DMS114 treated with DMSO at 0.1 percent for 48 hours (cell line): ENCODE data around the gene ISG20.

Experiments used
- DNase-seq: peaks from one replicate; lab custom pipeline; 2025; ENCODE audit not compliant: unreplicated experiment; lab: John Stamatoyannopoulos, UW

The ISG20 gene

GRCh38 chr15:88684345-88684744 is 45.5 kb downstream of the ISG20 start:
- no peak for DNase-seq

- DNase-seq = no peak
Measured at GRCh38 chr15:88686166-88686565, 47.4 kb downstream of the ISG20 start.

GRCh38 chr15:88688394-88688933 is 49.6 kb downstream of the ISG20 start:
- DNase-seq = no peak

GRCh38 chr15:88690331-88690730 is 51.5 kb downstream of the ISG20 start:
- DNase-seq = no peak

- DNase-seq = no peak
Measured at GRCh38 chr15:88693191-88693590, 54.4 kb downstream of the ISG20 start.

GRCh38 chr15:88695101-88695500 is 56.3 kb downstream of the ISG20 start:
- DNase-seq = no peak

- no peak for DNase-seq
Measured at GRCh38 chr15:88695691-88696251, 57.0 kb downstream of the ISG20 start.

- no peak for DNase-seq
Measured at GRCh38 chr15:88696254-88696653, 57.4 kb downstream of the ISG20 start.

GRCh38 chr15:88697276-88697675 is 58.5 kb downstream of the ISG20 start:
- DNase-seq = no peak

GRCh38 chr15:88699861-88700260 is 61.0 kb downstream of the ISG20 start:
- DNase-seq = no peak

GRCh38 chr15:88700716-88701115 is 61.9 kb downstream of the ISG20 start:
- no peak for DNase-seq

GRCh38 chr15:88701561-88702095 is 62.8 kb downstream of the ISG20 start:
- no peak for DNase-seq

- DNase-seq = no peak
Measured at GRCh38 chr15:88702983-88703382, 64.2 kb downstream of the ISG20 start.

GRCh38 chr15:88703533-88703932 is 64.7 kb downstream of the ISG20 start:
- DNase-seq = no peak

GRCh38 chr15:88704791-88705768 is 66.3 kb downstream of the ISG20 start:
- peak; percentile 49 for DNase-seq

- no peak for DNase-seq
Measured at GRCh38 chr15:88705769-88706165, 67.0 kb downstream of the ISG20 start.
